AG20443 (cell line): Measurements from ENCODE around the gene KCNIP4.
"Not testable (repeated sequence)": the region's sequence is repeated elsewhere in the genome, so short reads cannot be mapped to it uniquely, and the experiment has no call there.

ENCODE experiments used
- DNase-seq: peaks from one replicate; pipeline ENCODE4 v3.0.0; 2012; ENCODE audit warnings: low spot score, mixed read lengths

KCNIP4 gene

DNA sequence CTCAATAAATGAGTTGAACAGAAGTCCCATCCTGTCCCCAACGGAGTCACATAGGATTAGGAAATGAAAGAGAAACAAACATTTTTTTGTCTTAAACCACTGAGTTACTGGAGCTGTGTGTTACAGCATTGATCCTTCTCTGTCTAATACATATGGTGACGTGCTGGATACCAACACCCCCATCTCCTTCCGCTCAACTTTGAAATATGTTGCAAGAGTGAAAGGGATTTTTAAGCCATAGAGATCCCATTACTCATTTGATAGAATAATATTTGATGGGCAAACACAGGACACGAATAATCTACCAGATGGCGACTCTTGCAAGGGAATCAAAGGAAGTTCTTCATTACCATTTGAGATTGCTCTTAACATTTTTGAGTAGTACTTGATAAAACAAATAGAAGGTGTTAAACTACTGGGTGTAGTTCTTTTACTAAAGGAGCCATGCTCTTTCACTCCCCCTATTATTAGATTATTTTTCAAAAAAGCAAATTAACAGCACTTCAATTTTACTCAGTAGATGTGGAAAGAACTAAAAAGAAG, 1107.9 kb downstream of the KCNIP4 start:
- DNase-seq = no peak

DNA sequence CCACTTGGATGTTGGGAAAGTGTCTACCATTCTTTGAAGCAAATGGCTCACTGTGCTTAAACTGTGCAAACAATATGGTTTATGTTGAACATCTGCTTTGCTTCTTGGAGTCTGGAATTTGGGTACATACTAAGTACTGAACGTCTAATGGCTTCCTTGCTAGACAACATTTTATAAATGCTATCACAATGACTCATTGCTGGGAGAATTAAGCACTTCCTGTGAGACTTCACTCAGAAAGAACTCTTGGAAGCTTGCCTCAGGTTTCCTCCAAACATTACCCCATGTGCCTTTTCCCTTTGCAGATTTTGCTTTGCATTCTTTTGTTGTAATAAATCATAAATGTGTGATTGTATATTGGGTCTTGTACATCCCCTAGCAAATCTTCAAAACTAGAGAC, 1108.6 kb downstream of the KCNIP4 start:
- no peak for DNase-seq

DNA sequence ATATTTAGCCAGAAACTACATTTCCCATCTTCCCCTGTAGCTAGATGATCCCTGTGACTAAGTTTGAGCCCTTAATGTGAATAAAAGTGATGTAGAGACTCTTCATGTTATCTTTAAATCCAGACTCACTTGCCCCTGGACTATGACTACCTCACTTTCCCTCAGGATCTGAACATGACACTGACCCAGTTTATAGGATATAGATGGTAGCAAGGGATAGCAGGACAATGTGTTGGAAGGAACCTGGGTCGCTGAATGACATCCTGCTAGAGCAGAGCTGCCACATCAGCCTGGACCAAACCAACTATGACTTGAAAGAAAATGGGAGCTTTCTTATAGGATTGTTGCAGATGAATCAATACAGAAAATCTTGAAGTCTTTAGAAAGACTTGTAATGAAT, 1110.1 kb downstream of the KCNIP4 start:
- DNase-seq = no peak

- no peak for DNase-seq
Measured at GRCh38 chr4:20832826-20833225, 1115.7 kb downstream of the KCNIP4 start.

DNA sequence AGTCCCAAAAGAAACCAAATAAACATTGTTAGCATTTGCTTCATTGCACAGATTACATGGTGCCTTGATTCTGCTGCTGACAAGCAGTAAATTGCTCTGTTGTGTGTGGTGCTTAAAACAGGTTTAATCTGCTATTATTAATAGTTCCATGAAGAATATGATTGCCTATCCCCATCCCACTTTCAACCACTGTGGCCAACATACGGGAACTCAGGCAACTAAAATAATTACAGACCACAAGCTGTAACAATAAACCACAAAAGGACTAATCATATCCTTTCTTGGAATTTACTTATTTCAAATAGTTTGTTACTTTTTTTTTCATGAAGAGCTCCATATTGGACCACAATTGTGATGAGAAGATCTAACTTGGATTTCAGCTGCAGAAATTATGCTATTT, 1116.8 kb downstream of the KCNIP4 start:
- DNase-seq = no peak

GRCh38 chr4:20829617-20830357, 1118.8 kb downstream of the KCNIP4 start:
- no peak for DNase-seq

- no peak for DNase-seq
Measured at GRCh38 chr4:20825505-20825904, 1123.1 kb downstream of the KCNIP4 start.

- DNase-seq = no peak
Measured at GRCh38 chr4:20816287-20816686, 1132.3 kb downstream of the KCNIP4 start.

- no peak for DNase-seq
Measured at GRCh38 chr4:20813700-20814099, 1134.9 kb downstream of the KCNIP4 start.

GRCh38 chr4:20809812-20810211, 1138.8 kb downstream of the KCNIP4 start:
- DNase-seq = no peak

- no peak for DNase-seq
Measured at GRCh38 chr4:20805716-20806115, 1142.9 kb downstream of the KCNIP4 start.

GRCh38 chr4:20787940-20788665, 1160.5 kb downstream of the KCNIP4 start:
- DNase-seq = no peak

DNA sequence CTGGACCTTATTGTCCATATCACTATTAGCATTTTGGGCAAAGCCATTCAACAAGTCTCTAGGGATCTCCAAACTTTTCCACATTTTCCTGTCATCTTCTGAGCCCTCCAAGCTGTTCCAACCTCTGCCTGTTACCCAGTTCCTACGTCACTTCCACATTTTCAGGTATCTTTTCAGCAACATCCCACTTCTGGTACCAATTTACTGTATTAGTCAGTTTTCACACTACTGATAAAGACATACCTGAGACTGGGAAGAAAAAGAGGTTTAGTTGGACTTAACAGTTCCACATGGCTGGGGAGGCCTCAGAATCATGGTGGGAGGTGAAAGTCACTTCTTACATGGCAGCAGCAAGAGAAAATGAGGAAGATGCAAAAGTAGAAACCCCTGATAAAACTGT, 1165.4 kb downstream of the KCNIP4 start:
- not testable (repeated sequence) for DNase-seq

DNA sequence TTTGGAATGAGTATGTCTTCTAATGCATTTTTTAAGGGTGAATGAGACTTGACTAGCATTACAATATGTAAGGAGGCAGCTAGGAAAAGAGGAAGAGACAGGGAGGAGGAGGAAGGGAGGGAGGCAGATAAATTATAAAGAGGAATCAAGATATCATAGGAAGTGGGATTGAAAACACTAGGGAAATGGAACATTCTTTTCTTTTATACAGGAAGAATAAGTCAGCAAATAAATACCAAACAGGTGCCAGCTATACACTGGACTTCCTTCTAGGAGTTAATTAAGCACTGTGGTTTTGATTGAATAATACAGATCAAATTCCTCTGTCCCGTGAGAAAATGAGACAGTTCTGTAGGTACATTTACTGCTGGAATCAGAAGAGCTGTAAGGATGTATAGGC, 1169.7 kb downstream of the KCNIP4 start:
- no peak for DNase-seq

- DNase-seq = peak; percentile 81
Measured at GRCh38 chr4:20773144-20773997, 1175.2 kb downstream of the KCNIP4 start.

DNA sequence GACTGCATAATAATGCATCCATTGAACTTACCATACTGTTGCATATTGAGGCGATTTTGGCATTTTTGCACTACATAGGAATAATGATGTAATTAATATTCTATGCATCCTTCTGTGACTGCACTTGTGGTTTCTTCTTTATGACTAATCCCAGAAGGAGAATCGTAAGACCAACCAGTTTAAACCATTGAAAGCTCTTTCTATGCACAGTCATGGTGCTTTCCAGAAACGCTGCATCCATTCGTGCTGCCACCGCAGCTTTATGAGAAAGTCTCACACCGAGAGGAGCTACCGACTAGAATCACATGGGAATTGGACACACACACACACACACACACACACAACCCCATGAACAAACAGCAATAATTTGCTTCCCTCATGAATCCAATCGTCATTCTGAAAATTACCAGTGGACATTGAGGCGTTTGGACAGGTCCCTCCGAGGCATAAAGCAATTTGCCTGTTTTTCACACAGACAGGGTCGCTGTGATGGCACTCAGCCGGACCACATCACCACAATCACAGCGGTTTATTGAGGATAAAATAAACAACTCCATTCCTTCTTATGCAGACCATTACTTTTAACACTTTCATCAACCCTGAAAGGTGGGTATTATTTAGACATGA, 1184.1 kb downstream of the KCNIP4 start:
- DNase-seq = no peak

DNA sequence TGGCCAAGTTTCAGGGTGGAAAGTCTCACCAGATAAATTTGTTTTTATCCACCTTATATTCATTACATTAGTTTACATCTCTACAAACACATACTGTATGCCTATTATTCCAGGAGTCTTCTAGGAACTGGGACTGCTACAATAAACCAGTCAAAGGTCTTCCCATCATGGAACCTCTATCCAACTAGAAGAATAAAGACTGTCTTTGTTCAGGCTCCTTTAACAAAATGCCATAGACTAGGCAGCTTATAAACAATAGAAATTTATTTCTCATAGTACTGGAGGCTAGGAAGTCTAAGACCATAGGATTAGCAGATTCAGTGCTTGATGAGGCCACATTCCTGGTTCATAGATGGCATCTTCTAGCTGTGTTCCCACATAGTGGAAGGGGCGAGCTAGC, 1186.7 kb downstream of the KCNIP4 start:
- DNase-seq = no peak

GRCh38 chr4:20761382-20761781, 1187.2 kb downstream of the KCNIP4 start:
- DNase-seq = no peak

GRCh38 chr4:20760053-20760452, 1188.5 kb downstream of the KCNIP4 start:
- peak; percentile 21 for DNase-seq

GRCh38 chr4:20754036-20754435, 1194.5 kb downstream of the KCNIP4 start:
- DNase-seq = no peak

DNA sequence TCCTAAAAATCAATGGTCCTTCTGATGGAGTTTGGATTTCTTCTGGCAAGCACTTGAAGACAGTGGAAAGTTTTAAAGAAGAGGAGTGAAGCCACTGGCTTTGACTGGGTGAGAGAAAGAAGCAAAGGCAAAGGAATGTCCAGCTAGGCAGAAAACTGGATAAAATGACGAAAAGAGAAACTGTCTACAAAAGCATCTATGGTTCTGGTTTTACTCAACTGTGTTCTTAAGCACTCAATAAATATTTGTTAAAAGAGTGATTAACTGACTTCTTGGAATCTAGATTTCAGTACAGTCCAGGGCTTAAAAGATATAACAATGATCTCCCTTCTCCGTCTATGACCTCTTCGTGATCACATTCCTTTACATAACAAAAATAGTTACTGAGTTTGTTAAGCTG, 1195.9 kb downstream of the KCNIP4 start:
- DNase-seq = no peak

DNA sequence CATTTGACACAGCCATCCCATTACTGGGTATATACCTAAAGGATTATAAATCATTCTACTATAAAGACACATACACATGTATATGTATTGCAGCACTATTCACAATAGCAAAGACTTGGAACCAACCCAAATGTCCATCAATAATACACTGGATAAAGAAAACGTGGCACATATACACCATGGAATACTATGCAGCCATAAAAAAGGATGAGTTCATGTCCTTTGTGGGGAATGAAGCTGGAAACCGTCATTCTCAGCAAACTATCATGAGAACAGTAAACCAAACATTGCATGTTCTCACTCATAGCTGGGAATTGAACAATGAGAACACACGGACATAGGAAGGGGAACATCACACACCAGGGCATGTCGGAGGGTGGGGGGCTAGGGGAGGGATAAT, 1202.6 kb downstream of the KCNIP4 start:
- DNase-seq = not testable (repeated sequence)
